ENCODE measurements around the gene CHP2.

- no peak for TF ChIP-seq CTCF (optimal IDR thresholded peaks at IDR 0.05 in 1 of 3, IDR thresholded peaks at IDR 0.05 in 1 of 3, conservative IDR thresholded peaks at IDR 0.05 in 1 of 3; ENCODE audit: extremely low read depth in 1 of 3, insufficient read depth in 2 of 3, low read length in 3 of 3)
- TF ChIP-seq EZH2 (IDR thresholded peaks at IDR 0.05; ENCODE audit: low read length): no peak
These were observed 15.3 kb upstream of the CHP2 start for GRCh38 chr16:23739516-23739915.
